ENCODE data around the gene SLC23A2.

- no peak for TF ChIP-seq ZBTB11 (tag by site-specific recombination; conservative IDR thresholded peaks at IDR 0.05; ENCODE audit: low read depth)
- TF ChIP-seq PRDM1 (tag by site-specific recombination; IDR thresholded peaks at IDR 0.05), result no peak
- TF ChIP-seq ZNF214 (tag by site-specific recombination; IDR thresholded peaks at IDR 0.05; ENCODE audit: borderline replicate concordance), result no peak
Measured at GRCh38 chr20:4891190-4891763, 110.0 kb downstream of the SLC23A2 start.

All from HEK293 (cell line).